ENCODE data around the gene RABEP1.

DNA sequence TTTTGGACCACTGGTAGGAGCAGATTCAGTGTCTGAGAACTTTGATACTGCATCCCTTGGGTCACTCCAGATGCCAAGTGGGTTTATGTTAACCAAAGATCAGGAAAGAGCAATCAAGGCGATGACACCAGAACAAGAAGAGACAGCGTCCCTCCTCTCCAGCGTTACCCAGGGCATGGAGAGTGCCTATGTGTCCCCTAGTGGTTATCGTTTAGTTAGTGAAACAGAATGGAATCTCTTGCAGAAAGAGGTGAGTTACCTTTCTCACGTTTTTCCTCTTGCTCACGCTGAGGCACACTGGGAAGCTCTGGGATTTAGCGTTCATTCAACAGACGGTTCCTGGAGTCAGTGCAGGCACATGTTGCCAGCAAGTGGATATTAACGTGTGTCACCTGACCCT is 79.3 kb downstream of the RABEP1 start:
- TF ChIP-seq GATA2 (IDR thresholded peaks at IDR 0.05; ENCODE audit: low read depth, low read length), result no peak
- no peak for TF ChIP-seq GATA3 (IDR thresholded peaks at IDR 0.05; ENCODE audit: low read depth, low read length)
